Measurements from ENCODE around the gene DACH1.

GRCh38 chr13:71806886-71807285 is 60.1 kb downstream of the DACH1 start:
- no peak for TF ChIP-seq POLR2AphosphoS5 (IDR thresholded peaks at IDR 0.05; ENCODE audit: low read depth, low read length)
- TF ChIP-seq POLR2A (IDR thresholded peaks at IDR 0.05; ENCODE audit: low read depth, low read length), result no peak
